GM21447 (cell line): ENCODE data around the gene DAB2IP.
"Not testable (repeated sequence)": the region's sequence is repeated elsewhere in the genome, so short reads cannot be mapped to it uniquely, and the experiment has no call there.

Experiments used
- ATAC-seq: cut with Tn5 transposase; IDR thresholded peaks from one replicate; pipeline ENCODE4 v1.9.1; 2021; ENCODE audit not compliant: unreplicated experiment

Gene DAB2IP

DNA sequence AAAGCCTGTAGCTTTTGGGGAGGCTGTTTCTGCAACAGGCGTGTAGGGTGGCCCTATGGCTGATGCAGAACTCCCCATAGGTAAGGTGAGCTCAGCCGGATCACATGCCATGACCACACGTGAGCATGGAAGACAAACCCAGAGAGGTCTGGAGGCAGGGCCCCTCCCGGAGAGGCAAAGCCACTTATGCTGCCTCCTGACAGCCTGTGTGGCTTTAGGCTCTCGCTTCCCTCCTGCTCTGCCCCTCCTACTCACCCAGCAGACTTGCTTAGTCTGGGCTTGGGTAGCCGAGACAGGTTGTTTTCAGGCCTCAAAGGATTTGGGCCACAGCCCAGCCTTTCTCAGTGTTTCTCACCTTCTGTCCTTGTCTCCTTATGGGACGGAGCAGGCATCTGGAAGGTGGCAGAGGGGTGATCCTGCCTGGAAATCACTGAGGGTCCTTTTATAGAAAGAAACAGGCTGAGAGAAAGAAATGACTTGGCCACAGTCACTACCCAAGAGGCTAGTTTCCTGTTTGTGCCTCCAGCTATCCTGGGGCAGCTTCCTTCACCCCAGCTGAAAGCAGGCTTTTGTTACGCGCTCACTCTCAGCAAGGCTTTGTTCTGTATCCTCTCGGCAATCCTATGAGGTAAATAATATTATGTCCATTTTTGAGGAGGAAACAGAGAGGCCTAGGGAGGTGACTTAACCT is 89.9 kb downstream of the DAB2IP start:
- no peak for ATAC-seq

DNA sequence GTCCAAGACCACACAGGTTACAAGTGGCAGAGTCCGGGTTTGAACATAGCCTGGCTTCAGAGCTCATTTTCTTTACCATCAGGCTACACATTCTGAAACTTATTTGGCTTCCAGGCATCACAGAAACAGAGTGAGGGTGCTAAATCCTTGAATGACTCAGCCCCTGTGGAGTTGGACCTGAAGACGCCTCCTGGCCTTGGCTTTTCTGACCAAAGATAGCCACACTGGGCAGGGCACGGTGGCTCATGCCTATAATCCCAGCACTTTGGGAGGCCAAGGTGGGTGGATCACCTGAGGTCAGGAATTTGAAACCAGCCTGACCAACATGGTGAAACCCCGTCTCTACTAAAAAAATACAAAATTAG is 90.5 kb downstream of the DAB2IP start:
- not testable (repeated sequence) for ATAC-seq

DNA sequence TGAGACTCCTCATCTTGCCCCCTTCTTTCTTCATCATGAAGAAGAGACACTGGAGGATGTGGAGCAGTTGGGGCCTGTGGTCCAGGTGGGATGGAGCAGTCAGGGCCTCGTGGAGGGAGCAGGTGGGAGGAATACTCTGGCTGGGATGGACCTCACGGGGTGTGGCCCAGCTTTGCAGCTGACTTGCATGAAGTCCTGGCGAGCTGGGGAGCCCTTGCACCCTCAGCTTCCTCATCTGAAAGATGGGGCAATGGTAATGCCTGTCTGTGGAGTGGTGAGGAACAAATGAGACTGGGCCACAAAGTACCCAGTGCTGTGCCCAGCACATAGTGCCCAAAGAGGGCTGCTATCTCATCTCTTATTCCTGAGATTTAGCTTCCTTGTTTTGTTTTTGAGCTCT is 91.5 kb downstream of the DAB2IP start:
- ATAC-seq, result no peak

- ATAC-seq, result no peak
Measured at GRCh38 chr9:121743441-121744001, 92.1 kb downstream of the DAB2IP start.

DNA sequence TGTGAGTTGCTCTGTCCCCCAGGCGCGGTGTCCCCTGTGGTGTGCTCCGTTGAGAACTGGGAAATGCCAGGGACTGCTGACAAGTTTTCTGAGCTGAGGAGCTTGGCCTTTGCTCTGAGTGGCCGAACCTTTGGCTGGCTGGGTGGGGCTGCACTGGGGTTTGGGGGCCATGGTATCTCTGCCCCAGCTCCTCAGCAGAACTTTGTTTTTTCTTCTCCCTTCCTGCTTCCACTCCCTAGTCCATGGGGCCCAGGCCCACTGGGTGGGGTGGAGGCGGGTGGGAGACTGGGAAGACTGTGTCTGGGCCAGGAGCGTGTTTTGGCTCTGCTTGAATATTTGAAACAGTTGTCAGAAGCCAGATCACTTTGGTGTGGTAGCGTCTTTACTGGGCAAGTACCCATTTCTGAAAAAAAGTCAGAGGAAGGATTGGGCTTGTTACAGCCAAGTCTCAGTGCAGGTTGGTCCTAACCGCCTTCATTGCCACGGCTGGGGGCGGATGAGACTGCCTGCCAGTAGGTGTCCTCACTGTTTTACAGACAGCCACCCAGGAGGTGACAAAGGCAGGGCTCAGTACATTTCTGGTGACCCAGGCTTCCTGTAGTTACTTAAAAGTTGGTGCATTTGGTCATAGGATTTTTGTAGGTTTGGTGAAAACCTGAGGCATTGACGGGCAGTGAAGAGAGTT is 92.7 kb downstream of the DAB2IP start:
- ATAC-seq, result no peak

DNA sequence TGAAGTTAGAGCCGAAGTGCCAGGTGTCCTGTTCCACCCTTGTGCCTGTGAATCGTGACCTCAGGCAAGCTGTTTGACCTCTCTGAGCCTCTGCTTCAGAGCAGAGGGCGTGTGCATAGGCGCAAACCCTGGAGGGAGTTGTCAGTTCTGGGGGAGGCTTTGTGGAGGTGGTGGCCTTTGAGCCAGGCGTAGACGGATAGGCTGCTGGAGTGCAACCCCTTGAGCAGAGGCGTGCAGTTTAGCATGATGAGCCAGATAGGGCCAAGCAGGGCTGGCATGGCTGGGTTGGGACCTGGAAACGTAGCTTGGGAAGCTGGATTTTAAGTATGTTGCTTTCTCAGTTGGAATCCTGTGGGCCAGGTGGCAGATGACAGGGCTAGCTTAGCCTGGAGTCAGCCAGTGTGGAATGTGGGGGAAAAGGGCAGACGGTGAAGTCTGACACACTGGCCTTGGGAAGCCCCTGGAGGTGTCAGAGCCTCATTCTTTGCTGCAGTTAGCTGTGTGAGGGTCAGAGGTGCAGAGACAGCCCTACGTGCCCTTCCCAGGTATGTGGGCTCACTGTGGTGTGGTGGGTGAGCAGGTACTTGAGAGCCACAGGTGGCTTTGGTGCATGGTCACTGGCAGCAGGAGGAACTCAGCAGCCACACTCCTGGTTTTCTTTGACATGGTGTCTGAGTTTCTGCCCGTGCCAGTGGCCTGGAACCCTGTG is 93.4 kb downstream of the DAB2IP start:
- no peak for ATAC-seq

- ATAC-seq, result no peak
Measured at GRCh38 chr9:121745396-121745695, 93.9 kb downstream of the DAB2IP start.

DNA sequence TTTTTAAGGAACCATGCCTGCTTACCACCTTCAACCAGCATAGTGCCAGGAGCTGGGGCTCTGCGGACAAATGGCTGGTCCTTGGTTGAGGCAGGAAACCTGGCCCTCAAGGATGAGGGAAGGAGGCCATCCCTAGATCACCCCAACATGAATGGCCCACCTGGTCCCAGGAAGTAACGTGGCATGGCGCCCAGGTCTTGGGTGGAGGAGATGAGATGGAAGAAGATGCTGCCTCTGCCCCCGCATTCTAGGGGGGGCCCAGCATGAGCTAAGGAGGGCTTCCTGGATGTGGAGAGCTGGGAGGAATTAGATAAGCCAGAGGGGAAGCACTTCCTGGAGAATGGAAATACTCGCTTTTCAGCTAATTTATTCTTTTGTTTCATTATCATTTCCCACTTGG is 95.0 kb downstream of the DAB2IP start:
- no peak for ATAC-seq

DNA sequence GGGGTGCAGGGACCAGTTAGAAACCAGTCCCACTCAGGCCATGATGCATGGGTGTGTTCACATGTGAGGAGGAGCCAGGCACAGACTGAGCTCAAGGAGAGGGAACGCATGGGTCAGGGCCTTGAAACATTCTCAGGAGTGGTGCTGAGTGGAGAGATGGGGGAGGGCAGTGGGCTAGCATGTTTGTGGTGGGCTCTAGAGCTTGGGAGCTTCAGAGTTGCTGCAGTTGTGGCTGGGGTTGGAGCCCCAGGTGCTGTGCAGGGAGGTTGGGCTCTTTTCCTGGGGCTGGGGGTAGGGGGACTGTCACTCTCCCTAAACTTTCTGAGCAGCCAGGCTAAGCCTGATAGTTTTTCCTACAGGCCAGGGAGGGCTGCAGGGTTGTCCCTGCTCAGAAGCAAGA is 95.4 kb downstream of the DAB2IP start:
- ATAC-seq, result no peak

DNA sequence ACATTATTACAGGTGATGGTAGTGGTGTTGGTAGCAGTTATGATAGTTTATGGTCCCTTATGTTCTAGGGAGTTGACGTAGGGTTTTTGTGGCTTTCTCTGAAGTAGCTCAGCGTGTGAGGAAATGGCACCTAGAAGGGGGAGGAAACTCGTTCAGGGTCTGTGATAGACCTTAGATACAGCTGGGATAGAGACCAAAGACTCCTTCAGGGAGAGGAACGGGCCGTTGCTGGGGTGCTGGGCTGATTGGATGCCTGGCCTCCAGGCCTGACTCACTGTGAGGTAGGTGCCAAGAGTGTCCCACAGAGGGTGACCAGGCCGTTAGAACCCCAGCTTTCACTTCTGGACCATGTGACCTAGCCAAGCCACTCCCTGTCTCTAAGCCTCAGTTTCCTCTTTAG is 96.6 kb downstream of the DAB2IP start:
- ATAC-seq, result no peak

DNA sequence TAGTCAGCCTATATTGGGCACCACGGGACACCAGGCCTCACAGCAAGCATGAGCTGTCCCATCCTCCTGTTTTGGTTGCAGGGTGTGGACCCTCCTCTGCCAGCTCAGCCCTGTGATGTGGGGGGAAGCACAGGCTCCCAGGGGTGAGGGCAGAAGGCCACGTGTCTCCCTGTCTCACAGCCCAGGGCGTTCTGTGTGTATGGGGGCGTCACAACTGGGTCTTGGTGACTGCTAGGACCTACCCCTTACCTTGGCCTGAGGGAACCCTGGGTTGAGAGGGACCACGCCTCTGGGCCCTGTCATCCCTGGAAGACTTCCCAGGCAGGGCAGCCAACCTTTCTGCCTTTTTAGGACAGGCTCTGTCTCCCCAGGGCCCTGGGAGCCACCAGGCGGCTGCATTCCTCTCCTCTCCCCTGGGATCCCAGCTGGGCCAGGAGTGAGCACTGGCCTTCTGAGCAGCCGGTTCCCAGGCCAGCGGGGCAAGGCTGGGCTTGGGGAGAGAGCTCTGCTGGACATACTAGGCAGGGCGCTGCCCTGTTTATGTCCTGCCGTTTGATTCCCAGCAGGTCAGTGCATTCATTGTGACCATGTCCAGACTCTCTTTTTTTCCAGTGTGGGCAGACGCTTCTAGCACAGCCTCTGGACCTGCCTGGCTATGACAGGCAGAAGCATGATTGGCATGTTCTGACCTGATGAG is 97.4 kb downstream of the DAB2IP start:
- no peak for ATAC-seq

DNA sequence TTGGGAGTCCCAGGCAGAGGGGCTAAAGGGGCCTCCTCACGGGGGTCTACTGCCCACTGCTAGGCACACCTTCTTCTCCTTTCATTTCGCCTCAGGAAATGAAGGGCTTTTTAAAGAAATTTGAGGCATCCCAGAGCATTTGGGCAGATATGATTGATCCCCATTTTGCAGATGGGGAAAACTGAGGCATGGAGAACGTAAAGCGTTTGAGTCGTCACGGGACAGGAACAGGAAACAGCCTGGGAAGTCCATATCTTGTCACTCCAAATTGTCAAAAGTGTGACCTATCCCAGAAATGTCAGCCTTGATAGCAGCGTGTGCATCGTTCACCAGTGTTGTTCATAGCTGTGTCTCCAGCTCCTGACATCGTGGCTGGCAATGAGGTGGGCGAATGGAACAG is 98.2 kb downstream of the DAB2IP start:
- ATAC-seq, result no peak

DNA sequence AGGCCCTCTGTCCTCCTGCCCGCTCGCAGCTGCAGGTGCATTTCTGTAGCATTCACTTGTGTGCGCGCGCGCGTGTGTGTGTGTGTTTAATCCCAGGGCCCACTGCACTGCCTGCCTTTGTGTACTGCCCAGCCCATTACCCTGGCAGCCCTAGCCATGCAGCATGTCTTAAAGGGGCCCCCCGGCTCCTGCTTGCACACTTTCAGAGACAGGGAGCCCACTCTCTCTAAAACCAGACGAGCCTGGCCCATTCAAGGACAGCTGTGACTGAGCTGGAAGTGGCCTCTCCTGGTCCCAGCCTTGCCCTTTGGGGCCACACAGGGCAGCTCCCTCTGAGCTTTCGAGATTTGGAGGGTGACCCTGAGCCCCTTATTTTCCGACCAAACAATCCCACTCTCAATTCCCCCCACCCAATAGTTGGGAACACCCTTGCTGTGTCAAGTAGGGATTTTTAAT is 98.9 kb downstream of the DAB2IP start:
- ATAC-seq, result no peak

- ATAC-seq, result no peak
Measured at GRCh38 chr9:121750715-121751623, 99.5 kb downstream of the DAB2IP start.

DNA sequence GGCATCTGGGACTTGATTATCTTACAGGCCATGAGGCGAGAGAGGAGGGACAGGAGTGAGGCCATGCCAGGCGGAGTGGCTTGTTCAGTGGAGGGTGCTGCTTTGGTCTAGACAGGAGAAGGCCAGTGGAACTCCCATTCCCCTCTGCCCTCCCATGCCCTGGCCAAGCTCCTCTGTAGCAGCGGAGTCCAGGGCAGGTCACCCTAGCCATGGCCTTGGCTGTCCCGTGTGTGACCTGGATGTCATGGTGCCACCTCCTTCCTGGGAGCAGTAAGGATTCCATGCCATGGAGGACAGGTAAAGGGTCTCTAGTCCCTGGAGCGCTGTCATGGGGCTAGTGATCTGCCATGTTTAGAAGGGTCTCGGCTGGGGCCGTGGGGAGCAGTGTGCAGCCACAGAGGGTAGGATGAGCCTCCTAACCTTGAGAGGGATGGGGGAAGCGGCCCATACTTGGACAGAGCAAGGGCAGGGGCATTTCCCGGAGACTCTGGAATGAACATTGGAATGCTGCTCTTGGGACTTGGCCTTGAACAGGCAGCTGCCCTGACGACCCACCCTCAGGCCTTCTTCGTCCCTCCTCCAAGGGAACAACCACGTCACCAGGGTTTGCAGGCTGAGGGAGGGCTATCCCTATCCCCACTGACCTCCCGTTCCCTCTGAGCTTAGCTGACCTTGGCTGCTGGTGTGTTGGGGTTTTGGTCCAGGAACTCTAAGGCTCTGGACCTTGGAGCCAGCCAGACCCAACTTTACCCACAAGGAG is 100.4 kb downstream of the DAB2IP start:
- no peak for ATAC-seq

GRCh38 chr9:121752929-121753328 is 101.5 kb downstream of the DAB2IP start:
- ATAC-seq, result no peak

GRCh38 chr9:121753802-121754654 is 102.6 kb downstream of the DAB2IP start:
- no peak for ATAC-seq

DNA sequence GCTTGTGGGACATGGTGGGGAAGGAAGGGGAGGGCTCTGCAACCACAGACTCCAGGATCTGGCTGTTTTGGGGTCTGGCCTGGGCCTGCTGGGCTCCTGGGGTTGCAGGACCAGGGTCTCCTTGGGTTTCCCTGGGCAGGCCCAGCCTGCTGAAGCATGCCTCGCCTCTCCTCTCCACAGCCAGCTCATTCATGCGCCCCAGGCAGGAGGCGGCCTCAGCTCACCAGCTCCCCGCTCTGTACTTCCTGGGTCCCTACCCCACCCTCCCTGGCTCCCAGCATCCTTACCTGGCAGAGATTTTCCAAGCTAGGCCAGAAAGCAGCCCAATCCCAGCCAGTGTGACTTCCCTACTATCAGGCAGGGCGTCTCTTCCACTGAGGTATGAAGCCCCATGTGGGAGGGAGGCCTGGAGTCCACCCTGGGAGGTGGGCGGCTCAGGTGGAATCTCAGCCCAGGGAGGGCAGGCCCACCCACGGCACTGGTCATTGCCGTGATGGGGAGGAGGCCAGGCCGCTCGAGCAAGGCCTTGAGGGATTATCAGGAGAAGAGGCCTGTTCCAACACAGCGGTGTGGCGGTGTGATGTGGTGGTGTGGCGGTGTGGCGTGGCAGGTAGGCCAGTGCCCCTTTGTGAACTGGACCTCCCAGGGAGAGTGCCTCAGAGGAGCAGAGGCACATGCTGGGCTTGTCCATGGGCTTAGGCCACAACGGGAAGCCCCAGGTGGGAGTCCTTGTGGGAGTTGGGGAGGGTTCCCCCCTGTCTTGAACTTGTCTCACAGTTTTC is 103.4 kb downstream of the DAB2IP start:
- ATAC-seq, result no peak
